Colonic mucosa (tissue), 4 donors: ENCODE data around the gene SHF. TPM values are rescaled to one million over a fixed set of nuclear protein-coding genes. Genes with fewer than 3 reads are reported as not detected.

Source experiments
- DNase-seq: peaks from one replicate; pipeline ENCODE4 v3.0.0-alpha.2; 2020
- H3K27ac ChIP-seq: fragments of 200-600 bp; one replicate; pipeline ENCODE4 v1.8.0; 2021
- H3K27me3 ChIP-seq: fragments of 200-600 bp; one replicate; pipeline ENCODE4 v1.8.0; 2021
- H3K36me3 ChIP-seq: fragments of 200-600 bp; one replicate; pipeline ENCODE4 v1.8.0; 2021
- H3K4me1 ChIP-seq: fragments of 200-600 bp; one replicate; pipeline ENCODE4 v1.8.0; 2021; ENCODE audit warnings: mild to moderate bottlenecking
- H3K4me3 ChIP-seq: fragments of 200-600 bp; one replicate; pipeline ENCODE4 v1.8.0; 2021
- H3K9ac ChIP-seq, 2 donors: one replicate each; pipeline ENCODE4 v1.7.0; 2013; ENCODE audit warnings: control low read depth in 2 of 2, low read depth in 2 of 2, low read length in 2 of 2
- H3K9me3 ChIP-seq: fragments of 200-600 bp; one replicate; pipeline ENCODE4 v1.8.0; 2021
- CTCF ChIP-seq: fragments of 200-600 bp; IDR thresholded peaks from one replicate; pipeline ENCODE4 v1.8.0; 2022; ENCODE audit warnings: antibody characterized with exemption, mild to moderate bottlenecking
- intact Hi-C: fragments of 100-400 bp; cut with DNase I; formaldehyde crosslinking; loops from one replicate; pipeline ENCODE4 v1.14.1; 2022
- total RNA-seq, 2 donors: library from RNA; stranded (reverse); fragmentation: NEBNext Ultra II Directional in 1 of 2; extraction: Animal tissue kit (Norgen Biotek cat#: 25700) in 1 of 2; gene quantifications; one replicate each; pipeline ENCODE4 v1.2.1, GENCODE V29; 2021
- donor health status: healthy.
- donor health status: DM: no; HTN: no; CAD: no.
- donor health status: DM: no; HTN: no; CAD: no.

SHF gene
- total RNA-seq, 2 donors from 2014 or later = 8.7 to 14.7 TPM

- no peak for DNase-seq
- intact Hi-C loops = no loop called here
- no peak for TF ChIP-seq CTCF
- Histone ChIP-seq H3K4me3 (no peak overlapping the region), H3K9ac (no peak overlapping the region), H3K9me3 (no peaks in the 10 kb centered on the region), H3K4me1 (no peaks in the 10 kb centered on the region), H3K27me3 (no peaks in the 10 kb centered on the region), H3K27ac (no peak overlapping the region), H3K36me3 (no peaks in the 10 kb centered on the region)
These were observed 32.0 kb downstream of the SHF start for GRCh38 chr15:45155739-45156138.

GRCh38 chr15:45151998-45152828, 35.6 kb downstream of the SHF start:
- Histone ChIP-seq H3K9ac (no peak overlapping the region), H3K4me3 (no peak overlapping the region), H3K9me3 (no peaks in the 10 kb centered on the region), H3K36me3 (no peaks in the 10 kb centered on the region), H3K27me3 (no peaks in the 10 kb centered on the region), H3K4me1 (no peaks in the 10 kb centered on the region), H3K27ac (no peak overlapping the region)
- intact Hi-C loops = no loop called here
- no peak for DNase-seq
- TF ChIP-seq CTCF = no peak

- TF ChIP-seq CTCF = no peak
- H3K27me3 ChIP-seq = no peaks in the 10 kb centered on the region
- H3K4me1 ChIP-seq = no peaks in the 10 kb centered on the region
- no peak overlapping the region for H3K4me3 ChIP-seq
- no peak overlapping the region for H3K27ac ChIP-seq
- no peaks in the 10 kb centered on the region for H3K36me3 ChIP-seq
- H3K9me3 ChIP-seq = no peaks in the 10 kb centered on the region
- H3K9ac ChIP-seq = no peak overlapping the region
- intact Hi-C loops = no loop called here
- no peak for DNase-seq
These were observed 36.8 kb downstream of the SHF start for GRCh38 chr15:45150997-45151396.

- TF ChIP-seq CTCF = no peak
- Histone ChIP-seq H3K9ac (no peak overlapping the region), H3K27me3 (no peaks in the 10 kb centered on the region), H3K4me1 (no peaks in the 10 kb centered on the region), H3K27ac (no peak overlapping the region), H3K36me3 (no peaks in the 10 kb centered on the region), H3K9me3 (no peaks in the 10 kb centered on the region), H3K4me3 (no peak overlapping the region)
- no peak for DNase-seq
- intact Hi-C loops = no loop called here
These were observed 37.3 kb downstream of the SHF start for GRCh38 chr15:45150481-45150880.

- Histone ChIP-seq H3K9me3 (no peaks in the 10 kb centered on the region), H3K4me1 (no peaks in the 10 kb centered on the region), H3K4me3 (no peak overlapping the region), H3K9ac (no peak overlapping the region), H3K36me3 (no peaks in the 10 kb centered on the region), H3K27ac (no peak overlapping the region), H3K27me3 (no peaks in the 10 kb centered on the region)
- DNase-seq = no peak
- no peak for TF ChIP-seq CTCF
- intact Hi-C loops = no loop called here
These were observed 38.7 kb downstream of the SHF start for GRCh38 chr15:45149060-45149459.
